ENCODE measurements around the gene ATXN10. TPM values are rescaled to one million over a fixed set of nuclear protein-coding genes. Genes with fewer than 3 reads are reported as not detected.
A peak's percentile ranks its signal among the peaks of the same experiment; 100 is the strongest.

Gene ATXN10
- total RNA-seq, 1 experiment from 2014 or later: 192 TPM

DNA sequence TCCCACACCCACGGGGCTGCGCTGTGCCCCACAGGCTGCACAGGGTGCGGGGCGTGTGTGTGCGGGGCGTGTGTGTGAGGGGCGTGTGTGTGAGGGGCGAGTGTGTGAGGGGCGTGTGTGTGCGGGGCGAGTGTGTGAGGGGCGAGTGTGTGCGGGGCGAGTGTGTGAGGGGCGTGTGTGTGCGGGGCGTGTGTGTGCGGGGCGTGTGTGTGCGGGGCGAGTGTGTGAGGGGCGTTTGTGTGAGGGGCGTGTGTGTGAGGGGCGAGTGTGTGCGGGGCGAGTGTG is 218.7 kb downstream of the ATXN10 start:
- H3K36me3 ChIP-seq: no peaks in the 10 kb centered on the region
- no peaks in the 10 kb centered on the region for H3K9me3 ChIP-seq (replicated peaks)
- no peak for DNase-seq (ENCODE audit: low read depth in 1 of 2, low spot score in 2 of 2)
- peaks cover 31% of the 10 kb centered on the region for H3K4me1 ChIP-seq (replicated peaks)
- no peak overlapping the region for H3K27ac ChIP-seq
- no peak overlapping the region for H3K4me3 ChIP-seq
- no peaks in the 10 kb centered on the region for H3K27me3 ChIP-seq (replicated peaks)

DNA sequence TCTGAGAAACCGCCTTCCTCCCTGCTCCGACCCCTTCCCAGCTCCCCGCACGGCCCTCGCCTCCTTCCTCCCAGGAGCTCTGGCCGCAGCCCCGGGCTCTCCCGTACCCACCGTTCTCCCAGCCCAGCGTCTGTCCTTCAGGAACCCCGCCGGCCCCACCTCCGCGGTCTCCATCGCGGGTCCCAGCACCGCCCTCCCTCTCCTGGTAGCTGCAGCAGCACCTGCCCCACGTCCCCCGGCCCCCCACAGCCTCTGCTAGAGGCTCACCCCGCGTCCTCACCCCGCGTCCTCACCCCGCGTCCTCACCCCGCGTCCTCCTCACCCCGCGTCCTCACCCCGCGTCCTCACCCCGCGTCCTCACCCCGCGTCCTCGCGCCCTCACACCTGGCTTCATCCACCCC is 219.4 kb downstream of the ATXN10 start:
- no peak overlapping the region for H3K27ac ChIP-seq

DNA sequence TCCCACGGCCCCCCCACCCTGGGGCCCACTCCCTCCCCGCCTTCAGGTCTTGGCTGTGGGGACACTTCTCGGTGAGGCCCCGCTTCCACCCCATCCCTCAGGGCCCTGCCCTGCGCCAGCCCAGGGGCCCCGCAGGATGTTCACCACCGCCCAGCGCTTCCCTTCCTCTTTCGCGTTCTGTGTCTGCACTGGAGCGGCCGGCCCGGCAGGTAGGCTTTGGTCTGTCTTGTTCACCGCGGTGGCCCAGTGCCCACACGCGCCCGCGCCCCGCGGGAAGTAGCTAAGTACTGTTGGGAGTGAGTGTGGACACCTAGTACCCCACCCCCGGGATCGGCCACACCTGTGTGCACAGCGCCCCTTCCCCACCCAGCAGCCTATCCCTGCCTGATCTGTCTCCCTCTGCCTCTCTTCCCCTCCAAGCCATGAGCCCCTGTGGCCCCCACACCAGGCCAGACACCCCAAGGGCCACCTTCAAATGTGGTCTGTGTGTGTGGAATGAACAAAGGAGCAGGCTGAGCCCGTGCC is 219.9 kb downstream of the ATXN10 start:
- no peak overlapping the region for H3K4me3 ChIP-seq
- H3K36me3 ChIP-seq: no peaks in the 10 kb centered on the region
- no peak overlapping the region for H3K27ac ChIP-seq
- DNase-seq (ENCODE audit: low read depth in 1 of 2, low spot score in 2 of 2): no peak
- peaks cover 31% of the 10 kb centered on the region for H3K4me1 ChIP-seq (replicated peaks)
- no peaks in the 10 kb centered on the region for H3K9me3 ChIP-seq (replicated peaks)
- H3K27me3 ChIP-seq (replicated peaks): no peaks in the 10 kb centered on the region

More for the DNA sequence above, 219.4 kb downstream of the ATXN10 start:
- Histone ChIP-seq H3K4me1 (replicated peaks) (peaks cover 31% of the 10 kb centered on the region), H3K36me3 (no peaks in the 10 kb centered on the region), H3K27me3 (replicated peaks) (no peaks in the 10 kb centered on the region), H3K9me3 (replicated peaks) (no peaks in the 10 kb centered on the region), H3K4me3 (no peak overlapping the region)
- no peak for DNase-seq (ENCODE audit: low read depth in 1 of 2, low spot score in 2 of 2)

DNA sequence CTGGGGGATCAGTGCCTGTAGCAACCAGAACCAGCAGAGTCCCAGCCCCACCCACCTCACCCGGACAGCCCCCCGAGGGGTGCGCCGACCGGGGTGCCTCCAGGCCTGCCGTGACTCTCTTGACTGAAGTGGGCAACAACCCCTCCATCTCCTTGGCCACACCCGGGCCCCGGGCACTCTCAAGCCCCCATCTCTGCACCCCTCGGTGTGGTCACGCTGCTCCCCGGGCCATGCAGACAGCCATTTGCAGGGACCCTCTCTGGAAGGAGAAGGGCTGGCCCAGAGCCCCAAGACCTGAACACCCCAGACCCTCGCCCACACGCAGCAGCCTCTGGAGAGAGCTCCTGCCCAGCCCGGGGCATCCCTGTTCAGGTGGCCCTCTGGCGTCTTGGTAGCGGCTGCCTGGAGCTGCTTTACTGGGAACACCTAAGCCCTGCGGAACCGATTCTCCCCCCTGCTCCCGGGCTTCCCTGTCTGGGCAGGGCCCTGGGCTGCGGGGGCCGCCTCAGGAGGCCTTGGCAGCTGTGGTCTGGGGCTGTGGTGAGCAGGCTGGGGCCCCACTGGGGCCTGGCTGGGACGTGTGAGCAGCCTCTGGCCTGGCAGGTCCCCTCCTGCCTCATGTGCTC is 220.5 kb downstream of the ATXN10 start:
- Histone ChIP-seq H3K4me1 (replicated peaks) (peaks cover 31% of the 10 kb centered on the region), H3K27me3 (replicated peaks) (no peaks in the 10 kb centered on the region), H3K4me3 (no peak overlapping the region), H3K36me3 (no peaks in the 10 kb centered on the region), H3K27ac (no peak overlapping the region), H3K9me3 (replicated peaks) (no peaks in the 10 kb centered on the region)
- no peak for DNase-seq (ENCODE audit: low read depth in 1 of 2, low spot score in 2 of 2)

DNA sequence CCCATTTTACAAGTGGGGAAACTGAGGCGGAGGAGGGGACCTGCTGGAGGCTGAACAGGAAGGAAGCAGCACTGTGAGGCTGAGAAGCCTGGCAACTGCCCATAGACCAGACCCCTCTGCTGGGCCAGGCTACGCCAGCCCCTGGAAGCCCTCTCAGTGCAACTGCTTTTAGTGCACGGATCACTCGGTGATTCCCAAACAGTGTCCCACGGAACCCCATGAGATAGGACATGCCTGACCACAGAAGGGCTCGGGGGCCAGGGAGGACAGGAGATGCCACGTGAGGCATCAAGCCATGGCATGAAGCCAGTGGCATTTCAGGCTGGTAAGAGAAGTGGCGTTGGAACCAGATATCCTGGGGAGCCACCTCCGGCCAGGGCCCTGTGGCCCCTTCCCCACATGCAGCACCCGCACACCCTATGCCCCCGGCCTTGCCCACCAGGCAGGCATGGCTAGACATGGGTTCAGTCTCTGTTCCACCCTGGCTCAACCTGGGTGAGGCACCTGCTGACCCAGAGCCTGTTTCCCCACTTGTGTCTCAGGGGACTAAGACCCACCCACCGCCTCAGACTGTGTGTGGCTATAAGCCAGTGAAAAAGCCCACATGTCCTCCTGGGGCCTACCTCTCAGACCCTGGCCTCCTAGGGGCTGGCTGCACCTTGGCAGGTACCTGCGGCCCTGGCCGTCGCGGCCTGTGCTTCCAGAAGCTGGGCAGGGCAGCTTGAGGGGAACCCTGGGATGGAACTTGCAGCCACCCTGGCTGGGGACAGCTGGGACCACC is 221.2 kb downstream of the ATXN10 start:
- H3K27me3 ChIP-seq (replicated peaks): no peaks in the 10 kb centered on the region
- H3K36me3 ChIP-seq: no peaks in the 10 kb centered on the region
- no peak overlapping the region for H3K4me3 ChIP-seq
- no peaks in the 10 kb centered on the region for H3K9me3 ChIP-seq (replicated peaks)
- H3K27ac ChIP-seq: 0 out of 2 replicates have a peak overlapping the region, but pooled peaks have one; percentile 18
- peaks cover 31% of the 10 kb centered on the region for H3K4me1 ChIP-seq (replicated peaks)
- DNase-seq (ENCODE audit: low read depth in 1 of 2, low spot score in 2 of 2): no peak

DNA sequence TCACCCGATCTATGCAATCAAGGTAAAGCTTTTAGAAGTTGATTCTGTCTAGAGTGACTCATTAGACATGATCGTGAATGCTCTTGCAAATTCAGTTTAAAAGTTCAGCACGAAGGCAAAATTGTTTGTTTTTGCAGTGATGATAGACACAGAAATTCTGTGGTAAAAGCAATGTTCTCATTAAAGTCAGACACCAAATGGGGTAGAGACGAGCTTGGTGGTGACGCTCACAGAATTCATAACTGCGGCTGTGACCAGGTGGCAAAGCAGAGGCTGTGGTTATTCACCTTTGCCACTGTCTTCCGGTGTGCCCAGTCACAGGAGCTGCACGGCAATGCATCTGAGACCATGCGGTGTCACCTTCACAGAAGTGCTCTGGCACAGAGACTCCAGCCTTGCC is 221.9 kb downstream of the ATXN10 start:
- H3K27me3 ChIP-seq (replicated peaks): no peaks in the 10 kb centered on the region
- H3K4me3 ChIP-seq: no peak overlapping the region
- DNase-seq (ENCODE audit: low read depth in 1 of 2, low spot score in 2 of 2): peak in 1 of 2 experiments; percentile 69
- H3K36me3 ChIP-seq: no peaks in the 10 kb centered on the region
- H3K4me1 ChIP-seq (replicated peaks): peaks cover 31% of the 10 kb centered on the region
- H3K27ac ChIP-seq: no peak overlapping the region
- no peaks in the 10 kb centered on the region for H3K9me3 ChIP-seq (replicated peaks)

Other genes with a start within 250 kb of the ATXN10 start
- gene FBLN1, start 169.0 kb upstream of the ATXN10 start, total RNA-seq (2014; rRNA removed; shearing (Covaris generic)): 25.9 and 38.8 TPM in 2 replicates

Measured in SJSA1 (cell line).